HG03045 (cell line): ENCODE measurements around the gene RAPGEF3.

Experiments used
- ATAC-seq: cut with Tn5 transposase; IDR thresholded peaks from one replicate; pipeline ENCODE4 v1.9.1; 2021; ENCODE audit warnings: mild to moderate bottlenecking, moderate library complexity; ENCODE audit not compliant: unreplicated experiment

RAPGEF3 gene

DNA sequence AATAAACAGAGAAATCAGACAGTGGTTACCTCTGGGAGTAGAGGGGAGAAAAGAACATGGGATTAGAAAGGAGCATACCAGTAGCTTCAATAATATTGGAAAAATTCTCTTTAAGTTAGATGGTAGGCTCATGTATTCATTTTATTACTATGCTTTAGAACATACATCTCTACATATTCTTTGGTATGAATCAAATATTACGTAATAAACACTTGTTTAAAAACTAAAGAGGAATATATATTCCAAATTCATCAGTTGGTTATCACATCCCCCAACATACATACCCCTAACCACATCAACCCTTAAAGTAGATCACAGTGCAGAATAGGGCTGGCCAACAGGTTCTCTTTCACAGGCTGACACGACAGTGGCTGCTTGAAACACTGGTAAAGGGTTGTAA, 58.4 kb downstream of the RAPGEF3 start:
- ATAC-seq: no peak

DNA sequence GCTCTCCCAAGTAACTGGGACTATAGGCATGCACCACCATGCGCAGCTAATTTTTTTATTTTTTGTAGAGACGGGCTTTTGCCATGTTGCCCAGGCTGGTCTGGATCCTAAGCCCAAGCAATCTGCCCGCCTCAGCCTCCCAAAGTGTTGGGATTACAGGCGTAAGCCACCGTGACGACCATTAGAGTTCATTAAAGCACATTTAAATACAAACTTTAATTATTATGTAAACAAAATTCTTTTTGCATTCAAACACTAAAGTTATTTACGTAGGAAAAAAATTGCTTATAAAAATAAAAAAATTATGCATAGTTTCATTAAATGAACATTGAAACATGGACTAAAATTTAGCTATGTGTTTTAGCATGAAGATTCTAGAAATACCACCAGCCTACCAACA, 60.0 kb downstream of the RAPGEF3 start:
- ATAC-seq: no peak

- no peak for ATAC-seq
Measured at GRCh38 chr12:47698055-47698454, 60.6 kb downstream of the RAPGEF3 start.

DNA sequence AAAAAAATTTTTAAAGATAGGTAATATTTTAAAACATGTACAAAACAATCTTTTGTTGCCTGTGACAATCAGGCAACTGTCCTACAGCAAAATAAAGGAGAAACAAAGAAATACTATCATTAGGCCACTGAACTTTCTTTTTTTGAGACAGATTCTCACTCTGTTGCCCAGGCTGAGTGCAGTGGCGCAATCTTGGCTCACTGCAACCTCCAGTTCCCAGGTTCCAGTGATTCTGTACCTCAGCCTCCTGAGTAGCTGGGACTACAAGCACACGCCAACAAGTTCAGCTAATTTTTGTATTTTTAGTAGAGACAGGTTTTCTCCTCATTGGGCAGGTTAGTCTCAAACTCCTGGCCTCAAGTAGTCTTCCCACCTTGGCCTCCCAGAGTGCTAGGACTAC, 69.5 kb downstream of the RAPGEF3 start:
- ATAC-seq: no peak

GRCh38 chr12:47687636-47688035, 71.0 kb downstream of the RAPGEF3 start:
- ATAC-seq: no peak

- no peak for ATAC-seq
Measured at GRCh38 chr12:47686645-47687240, 71.9 kb downstream of the RAPGEF3 start.
